ENCODE data around the gene GPX5.
"Not testable (repeated sequence)": the region's sequence is repeated elsewhere in the genome, so short reads cannot be mapped to it uniquely, and the experiment has no call there.

Gene GPX5
- long read RNA-seq, donor 1, result 0 reads
- long read RNA-seq, donor 2, result 0 reads
- long read RNA-seq, donor 3, result 0 reads
- long read RNA-seq, donor 4, result 0 reads
- long read RNA-seq, donor 5, result 0 reads
- long read RNA-seq, donor 6, result 0 reads
- long read RNA-seq, donor 7, result 0 reads
- long read RNA-seq, donor 8, result 0 reads

GRCh38 chr6:28525496-28526039, at the start of gene GPX5:
Gene GPX5, plus strand, starts transcription at chr6:28525881. Its CDS starts 133 bp downstream, at chr6:28526014.
- no peak for DNase-seq

GRCh38 chr6:28478518-28478917, 47.2 kb upstream of the GPX5 start:
- DNase-seq, result no peak

- no peak for DNase-seq
Observed at GRCh38 chr6:28480253-28480932, 45.3 kb upstream of the GPX5 start.

GRCh38 chr6:28485482-28485881, 40.2 kb upstream of the GPX5 start:
- no peak for DNase-seq

GRCh38 chr6:28486533-28486932, 39.1 kb upstream of the GPX5 start:
- no peak for DNase-seq

- DNase-seq, result no peak
Observed at GRCh38 chr6:28486988-28487742, 38.5 kb upstream of the GPX5 start.

- DNase-seq, result peak; percentile 25
Observed at GRCh38 chr6:28488916-28489365, 36.7 kb upstream of the GPX5 start.

GRCh38 chr6:28489366-28490204, 36.1 kb upstream of the GPX5 start:
- DNase-seq, result peak; percentile 62

GRCh38 chr6:28490205-28490890, 35.3 kb upstream of the GPX5 start:
- DNase-seq, result no peak

- DNase-seq, result no peak
Observed at GRCh38 chr6:28491984-28492317, 33.7 kb upstream of the GPX5 start.

- no peak for DNase-seq
Observed at GRCh38 chr6:28496099-28496779, 29.4 kb upstream of the GPX5 start.

- no peak for DNase-seq
Observed at GRCh38 chr6:28497306-28497705, 28.4 kb upstream of the GPX5 start.

- no peak for DNase-seq
Observed at GRCh38 chr6:28497893-28498292, 27.8 kb upstream of the GPX5 start.

GRCh38 chr6:28501259-28501658, 24.4 kb upstream of the GPX5 start:
- no peak for DNase-seq

GRCh38 chr6:28502136-28502535, 23.5 kb upstream of the GPX5 start:
- DNase-seq, result not testable (repeated sequence)

- not testable (repeated sequence) for DNase-seq
Observed at GRCh38 chr6:28502709-28503305, 22.9 kb upstream of the GPX5 start.

GRCh38 chr6:28505733-28506132, 19.9 kb upstream of the GPX5 start:
- DNase-seq, result no peak

- DNase-seq, result no peak
Observed at GRCh38 chr6:28506807-28507475, 18.7 kb upstream of the GPX5 start.

GRCh38 chr6:28511628-28512300, 13.9 kb upstream of the GPX5 start:
- DNase-seq, result no peak

GRCh38 chr6:28512387-28512786, 13.3 kb upstream of the GPX5 start:
- not testable (repeated sequence) for DNase-seq

Measured in right kidney (tissue), 9 donors.